ENCODE measurements around the gene GLI3. TPM values are rescaled to one million over a fixed set of nuclear protein-coding genes. Genes with fewer than 3 reads are reported as not detected.

GLI3 gene
- total and polyA plus RNA-seq, 10 of the 15 experiments (the other 5 are each of a cell fraction or from before 2014, with no cell fraction given): 0.01 TPM; not detected in 8

DNA sequence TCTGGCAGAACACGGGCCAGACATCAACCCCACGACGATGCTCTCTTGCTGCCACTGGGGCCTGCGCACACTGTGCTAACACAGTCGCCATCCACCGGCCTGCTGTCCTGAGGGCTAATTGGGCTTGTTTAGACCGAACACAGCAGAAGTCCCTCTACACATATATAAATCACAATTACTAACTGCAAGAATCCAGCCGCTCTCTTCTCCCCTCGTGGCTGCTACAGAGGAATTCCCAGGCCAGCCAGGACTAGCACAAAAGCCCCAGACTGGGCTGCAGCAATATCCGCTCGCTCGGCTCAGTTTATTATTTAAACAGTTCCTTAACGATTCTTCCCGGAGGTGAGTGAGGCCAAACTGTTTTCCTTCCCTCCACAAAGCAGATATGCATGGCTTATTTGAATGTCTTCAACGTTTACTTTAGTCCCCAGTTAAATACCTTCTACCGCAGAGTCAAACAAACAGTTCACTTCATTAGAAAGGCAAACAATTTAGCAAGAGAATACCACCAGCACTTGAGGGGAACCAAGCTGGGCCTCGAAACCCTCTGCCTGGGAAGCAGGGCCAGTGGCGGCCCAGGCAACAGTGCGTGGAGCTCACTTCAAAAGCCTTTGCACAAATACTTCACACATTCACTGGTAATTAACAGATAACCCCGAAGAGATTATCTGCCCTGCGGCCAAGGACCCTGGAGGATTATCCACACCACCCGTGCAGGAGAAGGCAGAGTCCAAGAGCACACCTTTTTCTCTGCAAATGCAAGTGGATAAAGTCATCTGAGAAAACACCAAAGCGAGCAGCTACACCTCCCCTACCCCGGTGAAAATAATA is 145.3 kb downstream of the GLI3 start:
- H3K4me2 ChIP-seq (ENCODE audit: control insufficient read depth, insufficient read depth): no peak overlapping the region
- FAIRE-seq: no peak
- no peak overlapping the region for H3K4me3 ChIP-seq
- in situ Hi-C loops (cut with MboI): no loop called here
- SMC1A ChIA-PET (ENCODE audit: uncharacterized antibody, unreplicated experiment): no interaction called here
- BruUV-seq (replicated peaks): no TSS peak
- WGBS (ENCODE audit: insufficient coverage, insufficient replicate concordance, low lambda C conversion rate, missing lambda C conversion rate): 59% methylated on average over 24 of the region's 24 CpGs
- POLR2A ChIA-PET: no interaction called here
- no peaks in the 10 kb centered on the region for H3K4me1 ChIP-seq (ENCODE audit: control insufficient read depth, insufficient read depth, low read length)
- H3K27ac ChIP-seq (ENCODE audit: control insufficient read depth, insufficient read depth): no peak overlapping the region
- RAD21 ChIA-PET (ENCODE audit: unreplicated experiment): no interaction called here
- ATAC-seq: no peak
- CTCF ChIA-PET: no interaction called here
- no peaks in the 10 kb centered on the region for H3K79me2 ChIP-seq (ENCODE audit: control insufficient read depth, insufficient read depth, low read length)
- no peak for DNase-seq (ENCODE audit: low read depth, low spot score)
- H2AFZ ChIP-seq (ENCODE audit: control insufficient read depth, low read depth, low read length): no peak overlapping the region
- TF ChIP-seq, protein P1, sequence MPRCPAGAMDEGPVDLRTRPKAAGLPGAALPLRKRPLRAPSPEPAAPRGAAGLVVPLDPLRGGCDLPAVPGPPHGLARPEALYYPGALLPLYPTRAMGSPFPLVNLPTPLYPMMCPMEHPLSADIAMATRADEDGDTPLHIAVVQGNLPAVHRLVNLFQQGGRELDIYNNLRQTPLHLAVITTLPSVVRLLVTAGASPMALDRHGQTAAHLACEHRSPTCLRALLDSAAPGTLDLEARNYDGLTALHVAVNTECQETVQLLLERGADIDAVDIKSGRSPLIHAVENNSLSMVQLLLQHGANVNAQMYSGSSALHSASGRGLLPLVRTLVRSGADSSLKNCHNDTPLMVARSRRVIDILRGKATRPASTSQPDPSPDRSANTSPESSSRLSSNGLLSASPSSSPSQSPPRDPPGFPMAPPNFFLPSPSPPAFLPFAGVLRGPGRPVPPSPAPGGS (IDR thresholded peaks at IDR 0.05; ENCODE audit: borderline replicate concordance, insufficient read depth, low read depth, low read length, poor library complexity, severe bottlenecking): no peak
- no peak for TF ChIP-seq ELK1 (IDR thresholded peaks at IDR 0.05; ENCODE audit: low read depth, low read length)
- TF ChIP-seq RELA (IDR thresholded peaks at IDR 0.05; ENCODE audit: borderline replicate concordance, partially characterized antibody): no peak
- no peak for TF ChIP-seq SKIL (IDR thresholded peaks at IDR 0.05; ENCODE audit: low read depth, poor library complexity, severe bottlenecking)
- no peak for TF ChIP-seq BMI1 (IDR thresholded peaks at IDR 0.05; ENCODE audit: borderline replicate concordance)
- no peak for TF ChIP-seq CBX3 (IDR thresholded peaks at IDR 0.05; ENCODE audit: borderline replicate concordance, low read depth)
- TF ChIP-seq RUNX3 (IDR thresholded peaks at IDR 0.05; ENCODE audit: low read length): no peak
- TF ChIP-seq EZH2 (IDR thresholded peaks at IDR 0.05; ENCODE audit: borderline replicate concordance, control insufficient read depth, low read depth, low read length): no peak
- TF ChIP-seq KLF5 (IDR thresholded peaks at IDR 0.05; ENCODE audit: partially characterized antibody): no peak
- H4K20me1 ChIP-seq (ENCODE audit: control insufficient read depth, insufficient read depth): no peaks in the 10 kb centered on the region
- no peaks in the 10 kb centered on the region; a peak in 1 of 4 replicates for H3K27me3 ChIP-seq (replicated peaks in 1 of 2; ENCODE audit: control insufficient read depth in 2 of 2, insufficient read depth in 2 of 2, low read length in 1 of 2)
- H3K9me3 ChIP-seq (replicated peaks; ENCODE audit: control insufficient read depth, insufficient read depth, low read length): no peaks in the 10 kb centered on the region
- H3K36me3 ChIP-seq (ENCODE audit: control insufficient read depth in 2 of 2, insufficient read depth in 2 of 2, low read length in 1 of 2): no peaks in the 10 kb centered on the region
- H3K9ac ChIP-seq (ENCODE audit: control insufficient read depth, insufficient read depth, low read length): no peak overlapping the region
- intact Hi-C loops (cut with micrococcal nuclease; ENCODE audit: unreplicated experiment): no loop called here

All from GM12878 (cell line).